Retina (tissue), 1 donor: Measurements from ENCODE around the gene ZNF70.
"Not testable (repeated sequence)": the region's sequence is repeated elsewhere in the genome, so short reads cannot be mapped to it uniquely, and the experiment has no call there.

ENCODE experiments used
- DNase-seq: peaks from one replicate; pipeline ENCODE4 v3.0.0-alpha.2; 2016

ZNF70 gene

GRCh38 chr22:23754980-23755636 is 4.2 kb upstream of the ZNF70 start:
- DNase-seq, result no peak

- DNase-seq, result no peak
Measured at GRCh38 chr22:23754220-23754919, 3.5 kb upstream of the ZNF70 start, which contains the start of gene VPREB3. Gene VPREB3, minus strand, starts transcription at chr22:23754425. Its CDS starts 62 bp downstream, at chr22:23754363.

GRCh38 chr22:23753385-23753784 is 2.5 kb upstream of the ZNF70 start:
- no peak for DNase-seq

- no peak for DNase-seq
Measured at GRCh38 chr22:23752750-23753149, 1.8 kb upstream of the ZNF70 start.

- DNase-seq, result no peak
Measured at GRCh38 chr22:23752090-23752691, 1.3 kb upstream of the ZNF70 start.

- DNase-seq, result no peak
Measured at GRCh38 chr22:23751441-23751996, 607 bp upstream of the ZNF70 start.

- DNase-seq, result no peak
Measured at GRCh38 chr22:23750367-23750713, 572 bp downstream of the ZNF70 start.

- no peak for DNase-seq
Measured at GRCh38 chr22:23749841-23750301, 1.0 kb downstream of the ZNF70 start.

GRCh38 chr22:23745791-23746190 is 5.1 kb downstream of the ZNF70 start:
- DNase-seq, result no peak

- no peak for DNase-seq
Measured at GRCh38 chr22:23744485-23744884, 6.4 kb downstream of the ZNF70 start.

GRCh38 chr22:23744001-23744400 is 6.9 kb downstream of the ZNF70 start:
- DNase-seq, result no peak

- no peak for DNase-seq
Measured at GRCh38 chr22:23743303-23743705, 7.6 kb downstream of the ZNF70 start.

GRCh38 chr22:23742505-23743264 is 8.2 kb downstream of the ZNF70 start:
- DNase-seq, result no peak

- no peak for DNase-seq
Measured at GRCh38 chr22:23737696-23738095, 13.2 kb downstream of the ZNF70 start.

GRCh38 chr22:23728108-23728507 is 22.8 kb downstream of the ZNF70 start:
- DNase-seq, result not testable (repeated sequence)

GRCh38 chr22:23722724-23723123 is 28.2 kb downstream of the ZNF70 start:
- DNase-seq, result no peak

GRCh38 chr22:23722160-23722559 is 28.8 kb downstream of the ZNF70 start:
- DNase-seq, result no peak

GRCh38 chr22:23720855-23721254 is 30.1 kb downstream of the ZNF70 start:
- DNase-seq, result no peak

- DNase-seq, result no peak
Measured at GRCh38 chr22:23718371-23719165, 32.3 kb downstream of the ZNF70 start.

- peak; percentile 96 for DNase-seq
Measured at GRCh38 chr22:23716811-23717801, 33.8 kb downstream of the ZNF70 start.
